Endothelial cell (in vitro differentiated cells): ENCODE data around the gene LIG1. TPM values are rescaled to one million over a fixed set of nuclear protein-coding genes. Genes with fewer than 3 reads are reported as not detected.

Source experiments
- DNase-seq: peaks from one replicate; pipeline ENCODE4 v3.0.0; 2021; ENCODE audit warnings: low spot score
- H3K27ac Mint-ChIP-seq: one replicate; pipeline ENCODE4 v1.8.0; 2021; ENCODE audit warnings: mixed read lengths, inconsistent platforms; ENCODE audit not compliant: unreplicated experiment
- H3K27me3 Mint-ChIP-seq: one replicate; pipeline ENCODE4 v1.8.0; 2021; ENCODE audit warnings: mild to moderate bottlenecking, moderate library complexity, mixed read lengths, inconsistent platforms; ENCODE audit not compliant: unreplicated experiment
- H3K36me3 Mint-ChIP-seq: one replicate; pipeline ENCODE4 v1.8.0; 2021; ENCODE audit warnings: mild to moderate bottlenecking, low read depth, mixed read lengths, inconsistent platforms; ENCODE audit not compliant: unreplicated experiment
- H3K4me1 Mint-ChIP-seq: one replicate; pipeline ENCODE4 v1.8.0; 2021; ENCODE audit warnings: mild to moderate bottlenecking, mixed read lengths, inconsistent platforms; ENCODE audit not compliant: unreplicated experiment
- H3K4me3 Mint-ChIP-seq: one replicate; pipeline ENCODE4 v1.8.0; 2021; ENCODE audit warnings: mild to moderate bottlenecking, mixed read lengths, inconsistent platforms; ENCODE audit not compliant: unreplicated experiment
- H3K9me3 Mint-ChIP-seq: one replicate; pipeline ENCODE4 v1.8.0; 2021; ENCODE audit warnings: mixed read lengths, inconsistent platforms; ENCODE audit not compliant: unreplicated experiment
- CTCF ChIP-seq: fragments of 200-600 bp; sonication (generic); IDR thresholded peaks from one replicate; pipeline ENCODE4 v1.5.0; 2021; ENCODE audit warnings: antibody characterized with exemption; ENCODE audit not compliant: unreplicated experiment
- total RNA-seq: library from RNA; stranded (reverse); fragmentation: NEBNext Ultra II Directional; extraction: Animal tissue kit (Norgen Biotek cat#: 25700); gene quantifications from one replicate; pipeline ENCODE4 v1.2.1, GENCODE V29; 2021; ENCODE audit not compliant: unreplicated experiment

The LIG1 gene
- total RNA-seq, 1 donor from 2014 or later = 51.5 TPM

GRCh38 chr19:48190885-48191284, 20.7 kb upstream of the LIG1 start:
- Mint-ChIP-seq H3K27me3 (peaks cover 4% of the 10 kb centered on the region), H3K4me3 (no peak overlapping the region), H3K4me1 (no peaks in the 10 kb centered on the region), H3K36me3 (peaks cover 19% of the 10 kb centered on the region), H3K9me3 (no peaks in the 10 kb centered on the region), H3K27ac (no peak overlapping the region)
- no peak for TF ChIP-seq CTCF
- no peak for DNase-seq

GRCh38 chr19:48190288-48190884, 20.2 kb upstream of the LIG1 start:
- peak; percentile 42 for DNase-seq
- Mint-ChIP-seq H3K4me1 (no peaks in the 10 kb centered on the region), H3K27ac (no peak overlapping the region), H3K27me3 (peaks cover 4% of the 10 kb centered on the region), H3K4me3 (no peak overlapping the region), H3K9me3 (no peaks in the 10 kb centered on the region), H3K36me3 (peaks cover 19% of the 10 kb centered on the region)
- no peak for TF ChIP-seq CTCF

GRCh38 chr19:48186541-48186991, 16.4 kb upstream of the LIG1 start:
- Mint-ChIP-seq H3K4me3 (no peak overlapping the region), H3K9me3 (peaks cover 2% of the 10 kb centered on the region), H3K27ac (no peak overlapping the region), H3K36me3 (peaks cover 30% of the 10 kb centered on the region), H3K4me1 (no peaks in the 10 kb centered on the region), H3K27me3 (peaks cover 3% of the 10 kb centered on the region)
- no peak for TF ChIP-seq CTCF
- DNase-seq = no peak

GRCh38 chr19:48186015-48186414, 15.9 kb upstream of the LIG1 start:
- no peak for DNase-seq
- Mint-ChIP-seq H3K36me3 (peaks cover 36% of the 10 kb centered on the region), H3K27ac (no peak overlapping the region), H3K4me1 (no peaks in the 10 kb centered on the region), H3K4me3 (no peak overlapping the region), H3K9me3 (peaks cover 8% of the 10 kb centered on the region), H3K27me3 (peaks cover 3% of the 10 kb centered on the region)
- TF ChIP-seq CTCF = no peak

- DNase-seq = no peak
- no peaks in the 10 kb centered on the region for H3K4me1 Mint-ChIP-seq
- no peak for TF ChIP-seq CTCF
- H3K27me3 Mint-ChIP-seq = peaks cover 5% of the 10 kb centered on the region
- peaks cover 42% of the 10 kb centered on the region for H3K36me3 Mint-ChIP-seq
- H3K27ac Mint-ChIP-seq = no peak overlapping the region
- H3K9me3 Mint-ChIP-seq = peaks cover 10% of the 10 kb centered on the region
- no peak overlapping the region for H3K4me3 Mint-ChIP-seq
These were observed 13.2 kb upstream of the LIG1 start for GRCh38 chr19:48183356-48183755.
